ENCODE measurements around the gene TBC1D22A. TPM values are rescaled to one million over a fixed set of nuclear protein-coding genes. Genes with fewer than 3 reads are reported as not detected.

The TBC1D22A gene
- total RNA-seq, 1 experiment from 2014 or later: 7.9 TPM

- peak; percentile 51 for DNase-seq (ENCODE audit: low spot score)
These were observed 169.0 kb downstream of the TBC1D22A start for GRCh38 chr22:46931414-46931813.

- peak; percentile 52 for DNase-seq (ENCODE audit: low spot score)
These were observed 169.4 kb downstream of the TBC1D22A start for GRCh38 chr22:46931881-46932280.

DNA sequence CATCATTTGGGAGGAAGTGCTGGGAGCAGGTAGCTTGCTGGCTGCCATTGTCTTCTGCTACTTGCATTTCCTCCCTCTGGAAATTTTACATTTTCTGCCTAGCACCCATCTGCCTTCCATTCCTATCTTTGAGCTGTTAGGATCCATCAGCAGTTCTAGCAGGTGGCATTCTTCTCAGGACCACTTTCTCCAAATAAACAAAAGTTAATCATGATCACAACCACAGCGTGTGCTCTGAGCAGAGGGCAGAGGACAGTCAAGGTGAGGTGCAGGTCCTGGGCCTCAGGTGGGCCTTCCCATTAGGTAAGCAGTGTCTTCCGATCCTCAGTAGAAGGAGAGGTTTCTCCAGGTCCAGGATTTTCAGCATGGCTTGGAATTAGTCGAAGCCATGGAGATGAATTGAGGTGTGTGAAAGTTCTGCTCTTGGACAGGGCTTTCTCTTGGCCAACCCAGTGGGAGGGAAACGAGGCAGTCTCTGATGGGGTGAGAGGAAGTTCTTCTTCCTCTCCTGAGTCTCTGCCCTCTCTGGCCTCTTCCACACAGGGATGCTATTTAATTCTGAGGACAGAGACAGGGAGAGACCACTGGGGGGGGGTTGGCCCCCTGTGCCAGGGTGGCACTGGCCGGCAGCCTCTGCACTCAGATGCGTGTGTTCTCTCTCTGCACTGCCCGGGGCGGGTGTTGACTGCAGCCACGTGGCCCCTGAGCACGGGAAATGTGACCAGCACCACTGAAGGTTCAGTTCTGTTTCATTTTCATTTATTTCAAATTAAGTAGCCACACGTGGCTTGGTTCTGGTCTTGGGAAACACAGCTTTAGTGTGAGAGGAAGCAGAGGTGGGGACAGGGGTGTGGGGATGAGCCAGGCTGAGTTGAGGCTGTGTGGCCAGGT is 170.8 kb downstream of the TBC1D22A start:
- no peak for DNase-seq (ENCODE audit: low spot score)

GRCh38 chr22:46934172-46934745 is 171.8 kb downstream of the TBC1D22A start:
- DNase-seq (ENCODE audit: low spot score): no peak

- peak; percentile 90 for DNase-seq (ENCODE audit: low spot score)
These were observed 172.5 kb downstream of the TBC1D22A start for GRCh38 chr22:46934746-46935491.

DNA sequence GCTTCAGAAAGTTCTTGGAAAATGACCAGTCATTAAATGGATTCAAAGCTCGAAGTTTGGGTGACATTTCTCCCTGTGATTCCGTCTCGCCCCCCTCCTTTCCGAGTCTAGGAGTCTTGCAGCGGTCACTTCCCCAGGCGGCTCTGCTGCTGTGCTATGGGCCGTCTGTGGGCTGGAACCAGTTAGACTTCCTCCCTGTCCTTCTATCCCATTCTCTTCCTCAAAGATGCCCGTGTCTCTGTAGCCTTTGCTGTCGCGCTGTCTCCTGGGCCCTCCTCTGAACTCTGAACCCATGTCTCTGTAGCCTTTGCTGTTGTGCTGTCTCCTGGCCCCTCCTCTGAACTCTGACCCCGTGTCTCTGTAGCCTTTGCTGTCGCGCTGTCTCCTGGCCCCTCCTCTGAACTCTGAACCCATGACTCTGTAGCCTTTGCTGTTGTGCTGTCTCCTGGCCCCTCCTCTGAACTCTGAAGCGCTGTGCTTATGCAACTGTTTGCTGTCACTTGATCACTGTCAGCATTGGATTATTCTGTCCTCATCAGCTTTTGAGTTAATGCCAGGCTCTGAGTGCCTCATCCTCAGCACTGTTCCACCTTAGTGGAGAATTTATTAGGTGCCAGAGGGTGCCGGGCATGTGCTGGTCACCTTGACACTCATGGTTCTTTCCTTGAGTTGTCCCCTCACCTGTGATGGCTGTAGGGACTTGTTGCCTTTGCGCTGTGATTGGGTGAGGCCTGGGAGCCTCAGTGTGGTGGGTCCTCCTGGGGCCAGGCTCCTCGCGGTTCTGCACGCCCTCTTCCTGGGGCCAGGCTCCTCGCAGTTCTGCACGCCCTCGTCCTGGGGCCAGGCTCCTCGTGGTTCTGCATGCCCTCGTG is 173.3 kb downstream of the TBC1D22A start:
- DNase-seq (ENCODE audit: low spot score): no peak

DNA sequence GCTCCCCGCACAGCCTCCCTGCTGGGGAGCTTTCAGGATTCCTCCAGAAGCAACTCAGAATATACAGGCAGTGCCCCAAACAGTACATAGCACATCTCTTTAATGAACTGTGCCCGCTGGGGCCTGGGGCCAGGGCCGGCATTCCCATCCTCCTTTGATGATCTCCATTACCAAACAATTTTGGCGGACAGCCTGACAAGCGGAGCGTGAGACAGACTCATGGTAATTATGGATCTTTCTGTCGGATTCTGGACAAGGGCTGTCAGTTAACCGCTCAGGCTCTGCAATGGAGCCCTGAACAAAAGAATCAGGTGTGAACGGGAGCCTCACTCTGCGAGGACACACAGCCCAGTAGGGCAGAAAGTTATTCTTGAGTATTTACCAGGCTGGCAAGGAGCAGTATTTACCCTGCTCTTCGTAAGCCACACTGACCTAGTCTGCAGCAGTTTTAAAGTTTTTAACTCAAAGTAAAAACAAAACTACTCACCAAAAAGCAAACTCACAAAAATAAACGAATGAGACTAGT is 174.0 kb downstream of the TBC1D22A start:
- DNase-seq (ENCODE audit: low spot score): no peak

DNA sequence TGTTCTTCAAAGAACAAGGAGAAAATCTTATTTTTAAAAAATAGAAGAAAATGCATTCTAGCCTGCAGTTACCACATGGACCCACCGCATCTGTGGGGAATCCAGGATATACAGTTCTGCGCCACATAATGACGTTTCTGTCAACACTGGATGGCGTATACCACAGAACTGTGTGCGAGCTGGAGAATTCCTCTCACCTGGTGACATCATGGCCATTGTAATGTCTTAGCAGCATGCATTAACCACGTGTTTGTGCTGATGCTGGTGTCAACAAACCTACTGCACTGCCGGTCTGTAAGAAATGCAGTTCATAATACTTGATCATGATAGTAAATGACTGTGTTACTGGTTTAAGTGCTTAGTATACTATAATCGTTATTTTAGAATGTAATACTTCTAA is 174.7 kb downstream of the TBC1D22A start:
- no peak for DNase-seq (ENCODE audit: low spot score)

- DNase-seq (ENCODE audit: low spot score): no peak
These were observed 175.5 kb downstream of the TBC1D22A start for GRCh38 chr22:46937939-46938338.

GRCh38 chr22:46941968-46942798 is 179.7 kb downstream of the TBC1D22A start:
- DNase-seq (ENCODE audit: low spot score): peak; percentile 1

GRCh38 chr22:46942799-46943785 is 180.6 kb downstream of the TBC1D22A start:
- peak; percentile 8 for DNase-seq (ENCODE audit: low spot score)

DNA sequence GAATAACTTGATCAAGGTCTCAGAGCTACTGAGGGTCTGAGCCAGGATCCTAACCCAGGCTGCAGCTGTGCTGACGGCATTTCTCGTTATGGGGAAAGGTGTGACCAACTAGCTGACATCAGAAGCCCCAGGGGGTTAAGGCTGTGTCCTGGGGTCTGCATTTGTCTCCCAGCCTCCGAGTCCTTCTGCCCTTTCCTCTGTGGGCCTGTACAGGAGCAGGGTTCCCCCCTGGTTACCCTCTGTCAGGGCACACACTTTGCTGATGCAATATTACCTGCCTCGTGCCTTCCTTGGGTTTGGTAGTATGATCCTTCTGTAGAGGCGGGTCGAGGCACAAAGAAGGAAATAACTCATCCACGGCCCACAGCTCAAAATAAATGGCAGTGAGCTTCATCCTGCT is 183.0 kb downstream of the TBC1D22A start:
- DNase-seq (ENCODE audit: low spot score): no peak

DNA sequence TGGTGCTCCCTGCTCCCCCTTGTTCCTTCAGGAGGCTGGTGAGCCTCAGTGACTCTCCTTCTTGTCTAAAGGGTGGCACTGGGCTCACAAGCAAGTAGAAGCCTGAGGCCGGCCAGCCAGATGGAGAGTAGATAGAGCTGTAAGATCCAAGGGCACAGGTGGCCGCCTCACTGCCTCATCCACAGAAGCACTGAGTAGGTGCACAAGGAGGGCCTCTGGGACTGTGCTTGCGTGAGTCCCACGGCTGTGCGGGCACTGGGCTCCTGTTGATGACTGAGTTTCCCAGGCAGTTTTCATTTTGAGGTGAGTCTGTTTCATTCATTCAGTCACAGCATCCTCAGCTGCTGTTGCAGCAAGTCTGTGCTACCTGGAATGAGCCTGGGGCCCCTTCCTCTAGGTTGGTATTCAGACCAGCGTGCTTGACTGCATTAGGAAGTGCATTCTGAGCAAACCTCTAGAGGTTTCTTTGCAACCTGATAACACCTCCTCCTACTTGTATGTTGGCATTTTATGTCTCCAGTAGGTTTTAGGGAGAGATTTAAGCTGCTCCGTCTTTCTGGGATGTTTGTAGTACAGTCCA is 184.0 kb downstream of the TBC1D22A start:
- DNase-seq (ENCODE audit: low spot score): no peak

DNA sequence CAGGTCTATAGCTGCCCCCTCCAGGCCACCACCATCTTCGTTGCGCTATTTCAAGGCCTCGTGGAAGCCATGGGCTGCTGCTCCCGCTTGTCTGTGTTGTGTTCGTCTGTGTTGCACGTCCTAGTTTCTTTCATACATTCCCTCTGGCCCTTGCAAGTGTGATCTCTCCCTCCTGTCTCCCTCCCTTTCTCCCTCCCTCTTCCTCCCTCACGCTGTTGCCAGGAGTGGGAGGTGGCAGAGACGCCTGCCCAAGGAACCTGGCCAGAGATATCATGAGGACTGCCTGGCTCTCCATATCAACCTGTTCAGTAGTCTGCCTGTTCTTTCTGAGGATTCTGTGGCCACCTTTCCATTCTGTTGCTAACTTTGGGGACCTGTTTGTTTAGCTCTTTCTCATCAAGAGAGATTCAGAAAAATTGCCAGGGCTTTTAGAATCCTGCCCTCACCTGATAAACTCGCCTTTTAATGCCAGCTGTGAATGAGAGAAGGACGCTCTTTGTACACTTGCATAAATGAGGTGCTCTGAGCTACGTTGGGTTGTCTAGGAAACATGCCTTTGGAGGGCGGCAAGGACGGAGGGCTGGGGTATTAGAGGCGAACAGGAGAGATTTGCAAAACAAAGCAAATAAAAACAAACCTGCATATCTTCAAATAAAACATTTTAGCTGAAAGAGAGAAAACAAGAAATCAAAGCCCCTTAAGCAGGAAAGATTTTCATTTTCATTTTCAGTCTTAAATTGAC is 185.2 kb downstream of the TBC1D22A start:
- no peak for DNase-seq (ENCODE audit: low spot score)

DNA sequence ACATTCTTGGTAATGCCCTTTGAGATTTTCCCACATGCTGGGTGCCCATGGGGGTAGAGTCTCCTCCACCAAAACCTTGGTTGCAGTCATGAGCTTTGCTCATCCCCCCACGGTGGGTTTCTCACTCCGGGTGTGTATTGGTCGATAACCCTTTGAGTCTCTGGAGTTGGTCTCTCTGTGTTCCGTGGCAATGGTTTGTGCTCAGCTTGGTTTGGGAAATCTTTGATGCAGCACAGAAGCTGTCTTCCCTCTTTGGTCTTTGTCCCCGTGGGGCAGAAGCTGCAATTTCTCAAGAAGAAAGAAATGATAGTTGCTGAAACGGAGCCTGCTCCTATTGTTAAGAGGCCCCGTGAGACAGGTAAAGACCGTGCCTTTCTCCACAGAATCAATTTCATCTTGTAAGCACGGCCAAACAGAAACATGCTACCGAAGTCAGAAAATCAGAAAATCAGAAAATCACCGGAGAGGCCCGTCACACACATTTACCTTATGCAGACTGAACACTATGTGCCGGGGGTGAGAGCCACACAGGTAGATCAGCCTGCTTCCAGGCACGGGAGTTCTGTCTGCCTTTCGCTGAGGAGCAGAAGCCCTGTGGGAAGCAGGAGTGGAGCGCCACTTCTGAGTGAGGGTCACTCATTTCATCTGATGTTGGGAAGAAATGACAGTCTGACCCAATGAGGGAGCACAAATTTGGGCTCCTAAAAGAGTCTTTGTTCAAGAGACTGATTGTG is 186.1 kb downstream of the TBC1D22A start:
- DNase-seq (ENCODE audit: low spot score): no peak

DNA sequence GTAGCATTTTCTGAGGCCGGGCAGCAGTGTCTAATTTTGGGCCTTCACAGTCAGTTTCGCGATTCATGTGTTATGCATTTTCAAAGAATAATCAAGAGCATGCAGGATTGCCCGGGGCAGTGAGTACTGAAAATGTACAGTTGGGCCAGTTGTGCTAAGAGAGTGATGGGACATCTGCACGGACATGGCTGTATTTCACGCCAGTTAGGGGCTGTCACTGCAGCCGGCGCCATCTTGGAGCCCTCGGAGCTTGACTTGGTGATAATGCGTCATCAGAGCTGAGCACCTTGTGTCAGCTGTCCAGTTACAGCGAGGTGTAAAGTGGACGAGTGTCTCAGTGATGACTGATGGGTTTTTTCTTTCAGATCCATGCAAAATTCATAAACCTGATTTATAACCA is 188.9 kb downstream of the TBC1D22A start:
- no peak for DNase-seq (ENCODE audit: low spot score)

DNA sequence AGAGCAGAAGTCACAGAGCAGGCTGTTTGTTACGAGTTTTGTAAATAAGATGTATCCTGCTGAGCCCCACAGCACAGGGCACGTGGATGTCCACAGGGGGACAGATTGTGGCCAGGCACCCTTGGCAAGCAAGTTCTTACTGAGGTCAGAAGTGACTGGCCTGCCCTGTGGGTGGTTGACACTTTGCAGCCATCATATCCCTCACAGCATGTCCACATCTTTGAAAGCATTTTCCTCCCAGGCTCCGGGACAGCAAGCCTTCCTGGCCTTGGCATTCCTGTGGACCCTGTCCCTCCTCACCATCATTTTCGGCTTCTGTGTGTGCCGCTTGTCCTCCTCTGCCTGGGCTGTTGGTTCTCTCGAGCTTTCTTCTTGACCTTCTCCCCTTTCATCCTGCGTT is 189.5 kb downstream of the TBC1D22A start:
- DNase-seq (ENCODE audit: low spot score): no peak
